Measurements from ENCODE around the gene TRPC1.

- TF ChIP-seq CTCF (IDR thresholded peaks at IDR 0.05) (no peak), POLR2A (IDR thresholded peaks at IDR 0.05) (no peak)
Measured at GRCh38 chr3:142817356-142817755, 93.5 kb downstream of the TRPC1 start.

Data from stomach (tissue), 4 donors.